ENCODE results near the gene SLC29A4. TPM values are rescaled to one million over a fixed set of nuclear protein-coding genes. Genes with fewer than 3 reads are reported as not detected.

SLC29A4 gene
- total RNA-seq, 1 donor from 2014 or later, result 120 TPM

GRCh38 chr7:5333121-5334045 is 50.6 kb downstream of the SLC29A4 start:
- no peak overlapping the region for H3K4me3 Mint-ChIP-seq (ENCODE audit: low read depth)
- peaks cover 4% of the 10 kb centered on the region for H3K9me3 Mint-ChIP-seq (ENCODE audit: low read depth)
- TF ChIP-seq, protein P1, sequence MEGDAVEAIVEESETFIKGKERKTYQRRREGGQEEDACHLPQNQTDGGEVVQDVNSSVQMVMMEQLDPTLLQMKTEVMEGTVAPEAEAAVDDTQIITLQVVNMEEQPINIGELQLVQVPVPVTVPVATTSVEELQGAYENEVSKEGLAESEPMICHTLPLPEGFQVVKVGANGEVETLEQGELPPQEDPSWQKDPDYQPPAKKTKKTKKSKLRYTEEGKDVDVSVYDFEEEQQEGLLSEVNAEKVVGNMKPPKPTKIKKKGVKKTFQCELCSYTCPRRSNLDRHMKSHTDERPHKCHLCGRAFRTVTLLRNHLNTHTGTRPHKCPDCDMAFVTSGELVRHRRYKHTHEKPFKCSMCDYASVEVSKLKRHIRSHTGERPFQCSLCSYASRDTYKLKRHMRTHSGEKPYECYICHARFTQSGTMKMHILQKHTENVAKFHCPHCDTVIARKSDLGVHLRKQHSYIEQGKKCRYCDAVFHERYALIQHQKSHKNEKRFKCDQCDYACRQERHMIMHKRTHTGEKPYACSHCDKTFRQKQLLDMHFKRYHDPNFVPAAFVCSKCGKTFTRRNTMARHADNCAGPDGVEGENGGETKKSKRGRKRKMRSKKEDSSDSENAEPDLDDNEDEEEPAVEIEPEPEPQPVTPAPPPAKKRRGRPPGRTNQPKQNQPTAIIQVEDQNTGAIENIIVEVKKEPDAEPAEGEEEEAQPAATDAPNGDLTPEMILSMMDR (IDR thresholded peaks at IDR 0.05; ENCODE audit: unreplicated experiment), result no peak
- no peaks in the 10 kb centered on the region for H3K27me3 Mint-ChIP-seq
- H3K4me1 Mint-ChIP-seq (ENCODE audit: low read depth), result peaks cover 3% of the 10 kb centered on the region
- H3K36me3 Mint-ChIP-seq (ENCODE audit: insufficient read depth), result peaks cover 43% of the 10 kb centered on the region
- DNase-seq (ENCODE audit: low spot score, unreplicated experiment), result no peak
- no peak overlapping the region for H3K27ac Mint-ChIP-seq

- Mint-ChIP-seq H3K27ac (peak overlapping the region; percentile 31), H3K9me3 (ENCODE audit: low read depth) (peaks cover 4% of the 10 kb centered on the region), H3K27me3 (no peaks in the 10 kb centered on the region), H3K4me1 (ENCODE audit: low read depth) (peaks cover 3% of the 10 kb centered on the region), H3K36me3 (ENCODE audit: insufficient read depth) (peaks cover 51% of the 10 kb centered on the region), H3K4me3 (ENCODE audit: low read depth) (no peak overlapping the region)
- TF ChIP-seq, protein P1 (IDR thresholded peaks at IDR 0.05; ENCODE audit: unreplicated experiment), result no peak
- no peak for DNase-seq (ENCODE audit: low spot score, unreplicated experiment)
Observed at GRCh38 chr7:5334671-5335070, 51.9 kb downstream of the SLC29A4 start.

DNA sequence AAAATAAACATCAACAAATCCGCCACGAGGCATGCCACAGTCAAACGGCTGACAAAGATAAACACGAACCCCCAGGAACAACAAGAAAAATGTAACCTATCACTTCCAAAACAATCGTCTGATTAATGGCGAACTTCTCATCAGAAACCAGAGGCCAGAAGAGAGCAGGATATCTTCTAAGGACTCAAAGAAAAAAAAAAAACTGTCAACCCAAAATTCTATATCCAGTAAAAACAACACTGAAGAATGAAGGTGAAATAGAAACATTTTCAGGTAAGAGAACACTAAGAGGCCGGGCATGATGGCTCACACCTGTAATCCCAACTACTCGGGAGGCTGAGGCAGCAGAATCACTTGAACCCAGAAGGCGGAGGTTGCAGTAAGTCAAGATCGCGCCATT is 54.3 kb downstream of the SLC29A4 start:
- Mint-ChIP-seq H3K36me3 (ENCODE audit: insufficient read depth) (peaks cover 59% of the 10 kb centered on the region), H3K4me3 (ENCODE audit: low read depth) (no peak overlapping the region), H3K4me1 (ENCODE audit: low read depth) (peaks cover 3% of the 10 kb centered on the region), H3K27ac (peak overlapping the region; percentile 45), H3K9me3 (ENCODE audit: low read depth) (peaks cover 4% of the 10 kb centered on the region), H3K27me3 (no peaks in the 10 kb centered on the region)
- DNase-seq (ENCODE audit: low spot score, unreplicated experiment), result no peak
- TF ChIP-seq, protein P1 (IDR thresholded peaks at IDR 0.05; ENCODE audit: unreplicated experiment), result no peak

GRCh38 chr7:5339955-5340354 is 57.2 kb downstream of the SLC29A4 start:
- Mint-ChIP-seq H3K27ac (no peak overlapping the region), H3K36me3 (ENCODE audit: insufficient read depth) (peaks cover 76% of the 10 kb centered on the region), H3K4me3 (ENCODE audit: low read depth) (no peak overlapping the region), H3K9me3 (ENCODE audit: low read depth) (peaks cover 15% of the 10 kb centered on the region), H3K27me3 (no peaks in the 10 kb centered on the region), H3K4me1 (ENCODE audit: low read depth) (peaks cover 3% of the 10 kb centered on the region)
- TF ChIP-seq, protein P1 (IDR thresholded peaks at IDR 0.05; ENCODE audit: unreplicated experiment), result no peak
- no peak for DNase-seq (ENCODE audit: low spot score, unreplicated experiment)

- Mint-ChIP-seq H3K4me3 (ENCODE audit: low read depth) (no peak overlapping the region), H3K36me3 (ENCODE audit: insufficient read depth) (peaks cover 60% of the 10 kb centered on the region), H3K9me3 (ENCODE audit: low read depth) (peaks cover 12% of the 10 kb centered on the region), H3K27ac (peak overlapping the region; percentile 19), H3K4me1 (ENCODE audit: low read depth) (no peaks in the 10 kb centered on the region), H3K27me3 (no peaks in the 10 kb centered on the region)
- TF ChIP-seq, protein P1 (IDR thresholded peaks at IDR 0.05; ENCODE audit: unreplicated experiment), result no peak
- DNase-seq (ENCODE audit: low spot score, unreplicated experiment), result no peak
Observed at GRCh38 chr7:5342631-5343030, 59.9 kb downstream of the SLC29A4 start.
